ENCODE results near the gene MPDZ. TPM values are rescaled to one million over a fixed set of nuclear protein-coding genes. Genes with fewer than 3 reads are reported as not detected.

Gene MPDZ
- total RNA-seq, 4 donors from 2014 or later: 5.4 to 11.4 (median 10.2) TPM

DNA sequence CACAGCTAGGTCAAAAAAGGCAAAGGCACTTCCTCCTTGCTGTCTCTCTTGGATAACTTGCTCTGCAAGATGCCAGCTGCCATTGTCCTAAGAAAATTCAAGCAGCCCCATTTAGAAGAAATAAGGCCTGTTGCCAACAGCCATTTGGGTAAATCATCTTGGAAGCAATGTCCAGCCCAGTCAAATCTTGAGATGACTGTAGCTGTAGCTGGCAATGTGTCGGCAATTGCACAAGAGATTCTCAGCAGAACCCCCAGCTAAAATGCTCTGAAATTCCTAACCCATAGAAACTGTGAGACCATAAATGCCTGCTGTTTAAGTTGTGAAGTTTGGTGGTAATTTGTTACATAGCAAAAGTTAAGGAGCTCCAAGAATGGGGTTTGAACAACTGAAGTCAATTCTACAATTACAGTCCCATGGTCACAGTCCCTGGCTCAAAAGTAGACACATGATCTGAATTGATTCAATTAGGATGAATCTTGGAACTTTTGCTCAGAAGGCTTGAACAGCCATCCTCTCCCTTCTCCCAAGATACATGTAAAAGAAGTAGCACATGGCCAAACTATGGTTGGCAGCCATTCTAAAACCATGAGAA is 151.1 kb downstream of the MPDZ start:
- no peak overlapping the region for H3K4me3 ChIP-seq (ENCODE audit: low read depth, poor library complexity, severe bottlenecking)
- intact Hi-C loops (cut with DNase I; ENCODE audit: low total_unique reads): no loop called here
- WGBS, 2 donors: 65 to 86% methylated on average over 1 of the region's 1 CpG
- no peak for DNase-seq (ENCODE audit: low spot score in 2 of 2)
- TF ChIP-seq, protein P1, sequence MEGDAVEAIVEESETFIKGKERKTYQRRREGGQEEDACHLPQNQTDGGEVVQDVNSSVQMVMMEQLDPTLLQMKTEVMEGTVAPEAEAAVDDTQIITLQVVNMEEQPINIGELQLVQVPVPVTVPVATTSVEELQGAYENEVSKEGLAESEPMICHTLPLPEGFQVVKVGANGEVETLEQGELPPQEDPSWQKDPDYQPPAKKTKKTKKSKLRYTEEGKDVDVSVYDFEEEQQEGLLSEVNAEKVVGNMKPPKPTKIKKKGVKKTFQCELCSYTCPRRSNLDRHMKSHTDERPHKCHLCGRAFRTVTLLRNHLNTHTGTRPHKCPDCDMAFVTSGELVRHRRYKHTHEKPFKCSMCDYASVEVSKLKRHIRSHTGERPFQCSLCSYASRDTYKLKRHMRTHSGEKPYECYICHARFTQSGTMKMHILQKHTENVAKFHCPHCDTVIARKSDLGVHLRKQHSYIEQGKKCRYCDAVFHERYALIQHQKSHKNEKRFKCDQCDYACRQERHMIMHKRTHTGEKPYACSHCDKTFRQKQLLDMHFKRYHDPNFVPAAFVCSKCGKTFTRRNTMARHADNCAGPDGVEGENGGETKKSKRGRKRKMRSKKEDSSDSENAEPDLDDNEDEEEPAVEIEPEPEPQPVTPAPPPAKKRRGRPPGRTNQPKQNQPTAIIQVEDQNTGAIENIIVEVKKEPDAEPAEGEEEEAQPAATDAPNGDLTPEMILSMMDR (IDR thresholded peaks at IDR 0.05): no peak
- no peak for TF ChIP-seq POLR2A (IDR thresholded peaks at IDR 0.05)

DNA sequence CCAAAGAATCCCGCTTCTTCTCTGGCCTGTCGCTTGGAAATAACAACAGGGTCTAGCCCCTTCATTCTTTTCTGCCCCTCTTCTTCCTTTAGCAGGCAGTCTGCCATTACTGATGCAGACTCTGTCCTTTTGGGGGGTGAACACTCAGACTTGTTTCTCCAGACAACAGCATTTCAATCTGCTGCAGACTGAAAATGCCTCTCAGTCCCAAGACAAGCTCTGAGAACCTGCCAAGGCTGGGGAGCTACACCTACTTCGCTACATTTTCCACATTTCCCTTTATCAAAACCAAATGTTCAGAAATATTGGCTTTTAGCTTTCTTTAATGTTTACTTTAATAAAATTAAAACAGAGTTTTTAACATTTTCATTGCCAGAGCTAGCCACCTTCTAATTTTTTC is 152.4 kb downstream of the MPDZ start:
- intact Hi-C loops (cut with DNase I; ENCODE audit: low total_unique reads): no loop called here
- TF ChIP-seq, protein P1 (IDR thresholded peaks at IDR 0.05): no peak
- TF ChIP-seq POLR2A (IDR thresholded peaks at IDR 0.05): no peak
- 72 to 74% methylated on average over 3 of the region's 3 CpGs for WGBS, 2 donors
- H3K4me3 ChIP-seq (ENCODE audit: low read depth, poor library complexity, severe bottlenecking): no peak overlapping the region
- DNase-seq (ENCODE audit: low spot score in 2 of 2): no peak

DNA sequence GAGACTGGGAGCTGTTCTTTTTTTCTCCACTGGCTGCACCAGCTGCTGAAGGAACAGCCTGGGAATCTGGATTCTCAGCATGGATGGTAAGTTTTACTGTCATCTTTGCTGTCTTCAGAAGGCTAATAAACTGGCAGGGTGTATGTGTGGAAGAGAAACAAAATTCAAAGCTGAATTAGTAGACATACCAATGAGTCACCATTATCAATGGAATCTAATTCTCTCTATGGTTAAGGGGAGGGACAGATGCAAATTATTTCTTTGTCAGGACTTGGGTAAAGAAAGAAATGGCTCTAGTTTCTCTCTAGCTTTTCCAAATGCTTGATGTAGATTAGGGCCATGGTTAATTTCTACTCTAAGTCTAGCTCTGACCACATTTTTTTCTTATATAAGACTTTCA is 154.2 kb downstream of the MPDZ start:
- no peak overlapping the region for H3K4me3 ChIP-seq (ENCODE audit: low read depth, poor library complexity, severe bottlenecking)
- intact Hi-C loops (cut with DNase I; ENCODE audit: low total_unique reads): no loop called here
- no peak for DNase-seq (ENCODE audit: low spot score in 2 of 2)
- TF ChIP-seq POLR2A (IDR thresholded peaks at IDR 0.05): no peak
- TF ChIP-seq, protein P1 (IDR thresholded peaks at IDR 0.05): no peak

DNA sequence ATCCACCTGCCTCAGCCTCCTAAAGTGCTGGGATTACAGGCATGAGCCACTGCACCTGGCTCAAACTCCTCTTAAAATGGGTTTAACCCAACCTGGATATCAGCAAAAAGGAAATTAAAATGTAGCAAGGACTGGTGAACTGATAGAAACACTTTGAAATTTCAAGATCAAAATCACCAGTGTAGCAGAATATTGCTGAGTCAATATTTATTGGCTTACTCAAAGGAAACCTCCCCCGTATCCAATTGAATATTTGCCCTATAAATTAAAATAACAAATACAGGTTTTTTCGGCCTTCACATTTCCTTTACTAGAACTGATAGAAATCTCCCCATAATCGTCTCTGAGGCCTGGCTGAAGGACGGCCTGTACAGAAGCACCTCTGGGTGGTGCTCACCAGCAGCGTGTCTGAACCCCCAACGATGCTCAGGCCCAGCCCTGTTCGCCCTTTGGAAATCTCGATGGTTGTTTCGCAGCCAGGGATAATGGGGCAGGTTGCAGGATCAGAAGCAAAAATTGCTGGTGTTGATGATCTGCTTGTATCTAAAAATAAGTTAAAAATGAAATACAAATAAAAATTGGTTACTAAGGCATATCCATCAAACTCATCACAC is 156.6 kb downstream of the MPDZ start:
- TF ChIP-seq POLR2A (IDR thresholded peaks at IDR 0.05): no peak
- TF ChIP-seq, protein P1 (IDR thresholded peaks at IDR 0.05): no peak
- intact Hi-C loops (cut with DNase I; ENCODE audit: low total_unique reads): no loop called here
- H3K4me3 ChIP-seq (ENCODE audit: low read depth, poor library complexity, severe bottlenecking): no peak overlapping the region
- WGBS, 2 donors: 93 to 96% methylated on average over 9 of the region's 9 CpGs
- no peak for DNase-seq (ENCODE audit: low spot score in 2 of 2)

DNA sequence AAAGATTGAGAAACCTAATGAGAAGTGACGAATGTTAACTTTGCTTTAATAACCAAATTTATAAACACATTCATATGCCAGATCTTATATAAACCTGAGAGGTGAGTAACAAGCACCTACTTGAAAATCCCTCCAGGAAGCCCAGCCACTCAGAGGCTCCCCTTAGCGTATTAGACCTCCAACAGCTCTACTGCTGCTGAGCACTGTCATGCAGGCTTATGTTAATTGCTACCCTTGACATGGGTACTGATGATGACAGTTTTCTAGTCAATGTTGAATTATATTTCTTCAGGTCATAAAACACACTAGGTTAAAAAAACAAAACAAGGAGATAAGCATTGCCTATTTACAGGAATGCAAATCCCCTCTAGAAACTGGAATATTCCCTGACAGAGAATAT is 161.2 kb downstream of the MPDZ start:
- 60 to 71% methylated on average over 2 of the region's 2 CpGs for WGBS, 2 donors
- intact Hi-C loops (cut with DNase I; ENCODE audit: low total_unique reads): no loop called here
- DNase-seq (ENCODE audit: low spot score in 2 of 2): no peak
- TF ChIP-seq POLR2A (IDR thresholded peaks at IDR 0.05): no peak
- TF ChIP-seq, protein P1 (IDR thresholded peaks at IDR 0.05): no peak
- no peak overlapping the region for H3K4me3 ChIP-seq (ENCODE audit: low read depth, poor library complexity, severe bottlenecking)

DNA sequence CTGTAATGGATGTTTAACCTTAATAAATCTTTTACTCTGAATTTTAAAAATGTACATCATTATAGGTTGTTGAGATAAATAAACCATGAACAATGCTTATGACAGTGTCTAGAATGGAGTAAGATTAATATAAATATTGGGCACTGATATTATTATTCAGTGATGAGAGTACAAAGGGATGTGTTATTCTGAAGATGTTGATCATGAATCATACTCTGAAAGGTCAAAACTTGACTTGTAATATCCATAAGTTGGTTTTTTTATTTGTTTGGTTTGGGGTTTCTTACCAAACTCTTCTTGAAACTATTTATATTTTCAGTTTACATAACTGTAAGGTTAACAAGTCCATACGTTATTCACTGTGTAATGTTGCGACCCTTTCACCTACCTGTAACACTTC is 163.2 kb downstream of the MPDZ start:
- intact Hi-C loops (cut with DNase I; ENCODE audit: low total_unique reads): no loop called here
- no peak for TF ChIP-seq POLR2A (IDR thresholded peaks at IDR 0.05)
- TF ChIP-seq, protein P1 (IDR thresholded peaks at IDR 0.05): no peak
- H3K4me3 ChIP-seq (ENCODE audit: low read depth, poor library complexity, severe bottlenecking): no peak overlapping the region
- no peak for DNase-seq (ENCODE audit: low spot score in 2 of 2)
- 89% methylated on average over 2 of the region's 2 CpGs for WGBS, 2 donors
